ENCODE measurements around the gene IFI27.
"Not testable (repeated sequence)": the region's sequence is repeated elsewhere in the genome, so short reads cannot be mapped to it uniquely, and the experiment has no call there.

Gene IFI27

GRCh38 chr14:94110552-94111181, at the start of gene IFI27:
Gene IFI27 (plus strand): TSS chr14:94110736.
- no peak for DNase-seq (ENCODE audit: low read depth)

GRCh38 chr14:94062344-94062940, 48.1 kb upstream of the IFI27 start:
- DNase-seq (ENCODE audit: low read depth): no peak

GRCh38 chr14:94066089-94066676, 44.4 kb upstream of the IFI27 start:
- DNase-seq (ENCODE audit: low read depth): no peak

- DNase-seq (ENCODE audit: low read depth): not testable (repeated sequence)
Observed at GRCh38 chr14:94072076-94072475, 38.5 kb upstream of the IFI27 start.

- no peak for DNase-seq (ENCODE audit: low read depth)
Observed at GRCh38 chr14:94074534-94074933, 36.0 kb upstream of the IFI27 start.

- DNase-seq (ENCODE audit: low read depth): no peak
Observed at GRCh38 chr14:94075008-94075407, 35.5 kb upstream of the IFI27 start.

GRCh38 chr14:94077111-94077821, 33.3 kb upstream of the IFI27 start:
- DNase-seq (ENCODE audit: low read depth): no peak

GRCh38 chr14:94077823-94078222, 32.7 kb upstream of the IFI27 start:
- no peak for DNase-seq (ENCODE audit: low read depth)

- DNase-seq (ENCODE audit: low read depth): no peak
Observed at GRCh38 chr14:94079891-94080620, 30.5 kb upstream of the IFI27 start.

GRCh38 chr14:94080621-94081385, 29.7 kb upstream of the IFI27 start, which contains the start of the genes DDX24 and IFI27L1:
Gene DDX24 (minus strand): TSS chr14:94081202. CDS start chr14:94079742, 1,460 bp downstream.
Gene IFI27L1 (plus strand): TSS chr14:94081310. CDS start chr14:94096938, 15,628 bp downstream.
- DNase-seq (ENCODE audit: low read depth): peak; percentile 92

GRCh38 chr14:94081386-94081820, 29.1 kb upstream of the IFI27 start:
- DNase-seq (ENCODE audit: low read depth): no peak

GRCh38 chr14:94087891-94088290, 22.6 kb upstream of the IFI27 start:
- no peak for DNase-seq (ENCODE audit: low read depth)

- DNase-seq (ENCODE audit: low read depth): no peak
Observed at GRCh38 chr14:94088516-94088915, 22.0 kb upstream of the IFI27 start.

GRCh38 chr14:94089479-94089878, 21.1 kb upstream of the IFI27 start:
- no peak for DNase-seq (ENCODE audit: low read depth)

GRCh38 chr14:94093418-94093817, 17.1 kb upstream of the IFI27 start:
- DNase-seq (ENCODE audit: low read depth): no peak

GRCh38 chr14:94097091-94097490, 13.4 kb upstream of the IFI27 start:
- no peak for DNase-seq (ENCODE audit: low read depth)

GRCh38 chr14:94098326-94098992, 12.1 kb upstream of the IFI27 start:
- no peak for DNase-seq (ENCODE audit: low read depth)

- no peak for DNase-seq (ENCODE audit: low read depth)
Observed at GRCh38 chr14:94099006-94099405, 11.5 kb upstream of the IFI27 start.

GRCh38 chr14:94100847-94101246, 9.7 kb upstream of the IFI27 start:
- DNase-seq (ENCODE audit: low read depth): no peak

GRCh38 chr14:94101748-94102147, 8.8 kb upstream of the IFI27 start:
- DNase-seq (ENCODE audit: low read depth): no peak
